GM21447 (cell line): ENCODE data around the gene ART1.

Source experiments
- ATAC-seq: cut with Tn5 transposase; IDR thresholded peaks from one replicate; pipeline ENCODE4 v1.9.1; 2021; ENCODE audit not compliant: unreplicated experiment

The ART1 gene

GRCh38 chr11:3664032-3664630, 19.2 kb downstream of the ART1 start:
- ATAC-seq, result no peak

DNA sequence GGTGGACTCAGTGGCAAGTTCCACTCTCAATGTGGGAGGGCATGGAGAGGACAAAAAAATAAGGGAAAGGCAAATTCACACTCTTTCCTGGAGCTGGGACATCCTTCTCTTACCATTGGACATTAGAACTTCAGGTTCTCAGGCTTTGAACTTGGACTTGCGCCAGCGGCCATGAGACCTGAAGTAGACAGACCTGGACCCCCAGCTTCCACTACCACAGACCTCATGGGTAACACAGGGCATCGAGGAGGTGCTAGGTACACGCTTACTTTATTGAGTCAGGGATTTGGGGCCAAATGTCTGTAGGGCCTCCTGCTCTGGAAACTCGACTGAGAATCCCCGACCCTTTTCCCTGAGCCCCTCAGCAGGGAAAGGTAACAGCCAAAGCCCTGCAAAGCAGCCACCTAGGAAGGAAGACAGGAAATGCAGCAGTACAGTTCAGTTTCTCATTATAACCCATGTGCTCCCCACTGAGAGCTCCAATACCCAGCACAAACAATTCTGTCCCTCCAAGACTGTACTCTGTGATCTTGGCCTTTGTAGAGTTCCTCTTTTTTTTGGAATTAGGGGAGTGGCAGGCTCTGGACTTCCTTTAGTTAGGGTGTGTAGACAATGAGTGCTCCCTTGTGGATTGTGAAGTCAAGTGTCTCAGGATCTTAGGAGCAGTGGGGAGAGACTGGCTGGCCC, 20.6 kb downstream of the ART1 start:
- ATAC-seq, result no peak

GRCh38 chr11:3666023-3666530, 21.1 kb downstream of the ART1 start:
- no peak for ATAC-seq

- ATAC-seq, result no peak
These were observed 22.5 kb downstream of the ART1 start for GRCh38 chr11:3667149-3668035.

- no peak for ATAC-seq
These were observed 24.2 kb downstream of the ART1 start for GRCh38 chr11:3669128-3669527.

DNA sequence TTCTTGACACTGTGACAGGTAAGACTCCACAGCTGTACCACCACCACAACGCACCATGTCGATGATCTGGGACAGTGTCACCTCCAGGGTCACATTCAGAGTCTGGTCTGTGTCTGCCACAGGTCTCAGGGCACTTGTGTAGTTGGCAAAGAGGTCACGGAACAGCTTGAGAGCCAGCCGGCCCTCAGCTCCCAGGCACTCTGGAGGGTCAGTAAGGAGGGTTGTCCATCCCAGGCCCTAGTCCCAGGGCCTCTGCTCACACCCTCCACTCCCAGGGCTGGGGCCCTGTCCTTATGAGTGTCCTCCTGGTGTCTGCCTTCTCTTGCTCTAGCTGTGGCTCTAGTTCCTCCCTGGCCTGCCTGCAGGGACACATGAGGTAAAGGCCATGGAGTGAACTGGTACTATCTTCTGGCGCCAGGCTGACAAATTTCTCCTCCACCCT, 24.8 kb downstream of the ART1 start:
- ATAC-seq, result no peak

GRCh38 chr11:3671334-3672254, 26.7 kb downstream of the ART1 start, which contains the start of gene CHRNA10:
Gene CHRNA10, minus strand, starts transcription at chr11:3671384. Its CDS starts 72 bp downstream, at chr11:3671312.
- no peak for ATAC-seq

DNA sequence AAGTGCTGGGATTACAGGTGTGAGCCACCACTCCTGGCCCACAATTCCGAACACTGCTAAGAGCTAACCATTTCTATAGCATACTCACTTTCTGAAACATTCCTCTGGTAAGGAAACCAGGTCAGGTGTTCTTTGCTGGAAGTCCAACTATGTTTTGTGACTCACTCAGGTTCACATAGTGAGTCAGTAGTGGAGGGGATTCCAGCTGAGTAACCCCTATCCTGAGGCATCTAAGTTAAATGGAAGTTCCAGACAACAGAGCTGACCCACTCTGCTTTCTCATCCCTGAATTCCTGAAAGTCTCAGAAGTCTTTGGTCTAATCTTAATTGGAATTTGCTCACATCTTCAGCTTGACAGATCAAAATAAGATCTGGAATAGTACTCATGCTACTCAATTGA, 29.3 kb downstream of the ART1 start:
- ATAC-seq, result no peak

DNA sequence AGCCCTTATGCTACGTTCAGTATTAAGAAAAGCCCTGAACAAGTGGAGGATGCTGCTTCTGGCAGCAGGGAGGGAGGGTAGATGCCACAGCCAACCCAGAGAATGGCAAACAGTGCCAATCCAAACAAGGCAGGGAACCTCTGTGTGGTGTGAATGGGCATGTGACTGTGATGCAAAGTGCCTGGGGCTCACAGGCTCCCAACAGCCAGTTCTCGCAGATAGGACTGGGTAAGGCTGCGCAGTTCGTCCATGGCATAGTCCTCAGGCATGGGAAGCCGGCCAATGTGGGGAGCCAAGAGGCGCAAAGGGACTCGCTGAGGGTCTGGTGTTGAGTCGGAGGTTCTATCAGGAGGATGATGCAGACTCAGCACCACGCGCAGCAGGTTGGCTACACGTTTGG, 31.0 kb downstream of the ART1 start:
- ATAC-seq, result no peak

- no peak for ATAC-seq
These were observed 34.1 kb downstream of the ART1 start for GRCh38 chr11:3679077-3679476.

DNA sequence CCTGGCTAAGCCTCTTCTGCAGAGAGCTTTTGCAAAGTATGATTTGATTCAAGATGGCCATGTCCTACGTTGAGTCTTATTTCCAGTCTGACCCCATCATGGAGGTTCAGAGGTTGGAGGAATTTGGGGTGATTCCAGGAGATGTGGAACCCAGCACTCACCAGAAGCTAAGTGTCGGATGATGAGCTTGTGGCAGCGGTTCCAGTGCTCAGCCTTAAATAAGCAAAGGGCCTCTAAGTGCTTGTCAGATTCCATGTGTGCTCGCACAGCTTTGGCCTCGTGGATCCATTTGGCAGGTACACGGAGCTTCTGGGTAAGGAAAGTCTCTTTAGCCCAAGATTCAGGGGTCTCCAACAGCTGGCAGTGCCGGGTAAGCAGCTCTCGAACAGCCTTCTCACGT, 38.1 kb downstream of the ART1 start:
- ATAC-seq, result no peak

GRCh38 chr11:3684129-3684818, 39.3 kb downstream of the ART1 start:
- no peak for ATAC-seq

DNA sequence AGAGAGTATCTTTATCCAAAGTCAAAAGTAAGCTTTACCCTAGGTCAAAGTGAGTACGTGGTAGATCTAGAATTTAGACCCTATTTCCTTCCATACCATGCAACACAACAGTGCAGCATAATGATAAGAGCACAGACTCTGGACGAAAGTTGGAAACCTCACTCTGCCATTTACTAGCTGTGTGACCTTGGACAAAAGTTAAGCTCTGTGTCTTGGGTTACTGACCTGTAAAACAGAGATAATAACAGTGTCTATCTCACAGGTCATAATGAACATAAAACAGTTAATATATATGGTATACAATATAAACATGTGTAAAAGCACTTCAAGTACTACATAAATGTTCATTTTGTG, 39.9 kb downstream of the ART1 start:
- ATAC-seq, result no peak

- no peak for ATAC-seq
These were observed 41.0 kb downstream of the ART1 start for GRCh38 chr11:3685923-3686322.

DNA sequence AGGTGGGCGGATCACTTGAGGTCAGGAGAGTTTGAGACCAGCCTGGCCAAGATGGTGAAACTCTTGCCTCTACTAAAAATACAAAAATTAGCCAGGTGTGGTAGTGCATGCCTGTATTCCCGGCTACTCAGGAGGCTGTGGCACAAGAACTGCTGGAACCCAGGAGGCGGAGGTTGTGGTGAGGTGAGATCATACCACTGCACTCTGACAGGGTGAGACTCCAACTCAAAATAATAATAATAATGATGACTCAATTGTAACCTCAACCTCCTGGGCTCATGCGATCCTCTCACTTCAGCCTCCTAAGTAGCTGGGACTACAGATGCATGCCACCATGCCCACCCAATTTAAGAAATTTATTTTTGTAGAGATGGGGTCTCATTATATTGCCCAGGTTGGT, 41.8 kb downstream of the ART1 start:
- ATAC-seq, result no peak

DNA sequence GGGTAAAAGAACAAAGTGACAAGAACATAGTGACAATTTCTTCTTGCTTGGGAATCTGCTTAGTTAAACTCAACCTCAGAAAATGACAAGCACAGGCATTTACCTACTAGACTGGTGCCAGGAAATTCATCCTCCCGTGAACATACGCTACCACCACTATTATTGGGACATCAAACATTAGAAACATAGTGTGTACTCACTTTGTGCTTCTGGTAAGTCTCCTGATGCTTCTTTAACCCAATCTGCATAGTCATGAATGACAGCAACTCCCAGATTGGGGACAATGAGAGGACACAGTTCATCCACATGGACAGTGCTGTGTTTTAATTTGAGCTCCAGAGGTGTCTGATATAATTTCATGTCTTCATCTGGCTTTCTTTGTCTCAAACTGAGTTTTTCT, 55.5 kb downstream of the ART1 start:
- ATAC-seq, result no peak

DNA sequence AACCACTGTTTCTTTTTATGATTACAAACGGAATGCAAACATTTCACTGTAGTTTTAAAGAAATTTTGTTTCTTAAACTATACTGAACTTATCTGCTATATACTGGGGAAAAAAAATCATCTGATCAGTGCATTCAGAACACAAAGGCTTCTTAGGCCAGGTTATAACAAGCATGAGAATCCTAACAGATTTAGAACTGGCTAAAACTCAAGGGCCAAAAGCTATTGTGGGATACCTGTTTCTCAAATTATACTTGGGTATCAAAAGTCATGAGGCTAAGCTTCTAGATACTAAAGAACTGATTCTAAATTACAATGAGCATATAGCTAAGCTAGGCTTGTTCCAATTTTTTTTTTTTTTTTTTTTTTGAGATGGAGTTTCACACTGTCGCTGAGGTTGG, 56.0 kb downstream of the ART1 start:
- ATAC-seq, result no peak

DNA sequence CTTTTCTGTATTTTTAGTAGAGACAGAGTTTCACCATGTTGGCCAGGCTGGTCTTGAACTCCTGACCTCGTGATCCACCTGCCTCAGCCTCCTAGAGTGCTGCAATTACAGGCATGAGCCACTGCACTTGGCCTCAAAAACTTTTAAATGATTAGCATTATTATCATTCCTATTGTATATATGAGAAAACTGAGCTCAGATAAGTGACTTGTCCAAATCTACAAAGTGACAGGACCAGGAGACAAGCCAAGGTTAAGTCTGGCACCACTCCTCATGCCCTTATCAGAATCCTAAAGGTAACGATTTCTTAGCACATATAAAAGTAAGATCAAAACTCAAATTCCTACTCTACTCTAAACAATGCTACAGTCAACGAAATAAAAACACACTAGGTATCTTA, 58.5 kb downstream of the ART1 start:
- no peak for ATAC-seq

GRCh38 chr11:3707176-3707575, 62.2 kb downstream of the ART1 start:
- ATAC-seq, result no peak

DNA sequence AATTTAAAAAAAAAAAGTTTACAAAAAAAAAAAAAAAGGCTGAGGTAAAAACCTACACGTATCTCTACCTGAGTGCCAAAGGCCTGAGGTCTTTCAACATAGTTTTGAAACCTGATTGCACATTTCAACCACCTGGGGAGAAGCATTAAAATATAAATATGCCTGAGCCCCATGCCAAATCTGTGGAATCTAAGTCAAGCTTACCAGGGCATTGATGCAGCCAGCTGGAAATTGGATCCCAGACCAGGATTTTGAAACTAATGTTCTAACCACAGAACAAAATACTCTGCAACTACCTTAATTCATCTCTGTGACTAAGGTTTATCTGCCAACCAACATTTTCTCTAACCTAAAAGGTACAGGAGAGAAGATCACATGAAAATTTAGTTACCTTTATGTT, 65.0 kb downstream of the ART1 start:
- ATAC-seq, result no peak
